ENCODE measurements around the gene ADAMTS17.

ADAMTS17 gene

GRCh38 chr15:100201376-100202280 lies 140.1 kb downstream of the ADAMTS17 start:
- DNase-seq (ENCODE audit: low read depth): peak; percentile 92
- H3K4me3 ChIP-seq (ENCODE audit: low read depth, low read length): no peak overlapping the region
- TF ChIP-seq POLR2A (IDR thresholded peaks at IDR 0.05; ENCODE audit: extremely low read depth, insufficient read length) (no peak), MYC (IDR thresholded peaks at IDR 0.05; ENCODE audit: low read depth, low read length) (peak; percentile 22)
- TF ChIP-seq, protein P1, sequence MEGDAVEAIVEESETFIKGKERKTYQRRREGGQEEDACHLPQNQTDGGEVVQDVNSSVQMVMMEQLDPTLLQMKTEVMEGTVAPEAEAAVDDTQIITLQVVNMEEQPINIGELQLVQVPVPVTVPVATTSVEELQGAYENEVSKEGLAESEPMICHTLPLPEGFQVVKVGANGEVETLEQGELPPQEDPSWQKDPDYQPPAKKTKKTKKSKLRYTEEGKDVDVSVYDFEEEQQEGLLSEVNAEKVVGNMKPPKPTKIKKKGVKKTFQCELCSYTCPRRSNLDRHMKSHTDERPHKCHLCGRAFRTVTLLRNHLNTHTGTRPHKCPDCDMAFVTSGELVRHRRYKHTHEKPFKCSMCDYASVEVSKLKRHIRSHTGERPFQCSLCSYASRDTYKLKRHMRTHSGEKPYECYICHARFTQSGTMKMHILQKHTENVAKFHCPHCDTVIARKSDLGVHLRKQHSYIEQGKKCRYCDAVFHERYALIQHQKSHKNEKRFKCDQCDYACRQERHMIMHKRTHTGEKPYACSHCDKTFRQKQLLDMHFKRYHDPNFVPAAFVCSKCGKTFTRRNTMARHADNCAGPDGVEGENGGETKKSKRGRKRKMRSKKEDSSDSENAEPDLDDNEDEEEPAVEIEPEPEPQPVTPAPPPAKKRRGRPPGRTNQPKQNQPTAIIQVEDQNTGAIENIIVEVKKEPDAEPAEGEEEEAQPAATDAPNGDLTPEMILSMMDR (IDR thresholded peaks at IDR 0.05; ENCODE audit: low read depth, low read length): no peak
- TF ChIP-seq, protein P2, sequence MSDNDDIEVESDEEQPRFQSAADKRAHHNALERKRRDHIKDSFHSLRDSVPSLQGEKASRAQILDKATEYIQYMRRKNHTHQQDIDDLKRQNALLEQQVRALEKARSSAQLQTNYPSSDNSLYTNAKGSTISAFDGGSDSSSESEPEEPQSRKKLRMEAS (IDR thresholded peaks at IDR 0.05; ENCODE audit: low read depth, low read length): peak; percentile 74; the same call in 1 of the 2 replicates

DNA sequence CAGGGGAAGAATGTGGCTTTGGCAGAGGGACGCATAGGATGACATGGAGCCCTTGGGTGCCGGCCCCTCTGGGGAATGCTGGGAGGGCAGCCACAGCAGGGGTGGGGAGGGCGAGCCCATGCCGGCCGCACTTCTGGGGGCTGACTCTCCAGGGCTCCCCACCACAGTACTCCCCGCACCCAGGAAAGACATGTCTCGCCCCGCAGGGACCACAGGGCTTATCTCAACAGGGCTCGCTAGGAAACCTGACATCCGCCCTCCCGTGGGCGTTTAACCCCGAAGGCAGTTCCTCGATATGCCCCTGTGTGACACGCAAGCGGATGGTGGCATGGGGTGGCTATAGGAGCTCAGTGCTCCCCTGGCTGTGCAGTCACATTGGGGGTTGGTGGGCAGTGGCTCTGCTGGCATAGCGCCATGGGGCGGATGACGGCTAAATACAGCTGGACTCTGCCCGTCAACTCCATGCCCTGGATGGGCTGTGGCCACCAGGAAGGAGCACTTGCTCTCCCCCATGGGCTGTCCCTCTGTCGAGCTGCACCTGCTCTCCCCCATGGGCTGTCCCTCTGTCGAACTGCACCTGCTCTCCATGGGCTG lies 141.4 kb downstream of the ADAMTS17 start:
- no peak overlapping the region for H3K4me3 ChIP-seq (ENCODE audit: low read depth, low read length)
- peak; percentile 56 for DNase-seq (ENCODE audit: low read depth)
- TF ChIP-seq, protein P2 (IDR thresholded peaks at IDR 0.05; ENCODE audit: low read depth, low read length): no peak
- no peak for TF ChIP-seq MYC (IDR thresholded peaks at IDR 0.05; ENCODE audit: low read depth, low read length)
- TF ChIP-seq POLR2A (IDR thresholded peaks at IDR 0.05; ENCODE audit: extremely low read depth, insufficient read length): no peak
- TF ChIP-seq, protein P1 (IDR thresholded peaks at IDR 0.05; ENCODE audit: low read depth, low read length): no peak

- no peak for TF ChIP-seq POLR2A (IDR thresholded peaks at IDR 0.05; ENCODE audit: extremely low read depth, insufficient read length)
- TF ChIP-seq, protein P2 (IDR thresholded peaks at IDR 0.05; ENCODE audit: low read depth, low read length): no peak
- DNase-seq (ENCODE audit: low read depth): no peak
- H3K4me3 ChIP-seq (ENCODE audit: low read depth, low read length): no peak overlapping the region
Measured at GRCh38 chr15:100199711-100200286, 142.0 kb downstream of the ADAMTS17 start.

DNA sequence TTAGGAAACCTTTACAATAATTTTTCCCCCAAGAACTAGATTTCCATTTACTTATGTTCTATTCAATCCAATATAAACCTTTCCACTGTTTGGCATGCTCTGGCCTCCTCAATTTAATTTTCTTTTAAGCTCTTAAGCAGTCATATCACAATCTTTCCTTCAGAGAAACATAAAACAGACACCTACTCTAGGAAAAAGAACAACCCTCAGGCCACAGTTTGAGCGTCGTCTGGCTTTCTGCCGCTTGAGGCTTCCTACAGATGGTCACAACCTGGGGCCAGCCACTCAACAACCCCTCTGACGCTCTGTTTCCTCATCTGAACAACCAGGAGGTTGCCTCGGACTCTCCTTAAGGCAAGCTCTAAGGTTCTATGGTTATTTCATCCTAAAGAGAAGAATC lies 143.3 kb downstream of the ADAMTS17 start:
- no peak for DNase-seq (ENCODE audit: low read depth)

DNA sequence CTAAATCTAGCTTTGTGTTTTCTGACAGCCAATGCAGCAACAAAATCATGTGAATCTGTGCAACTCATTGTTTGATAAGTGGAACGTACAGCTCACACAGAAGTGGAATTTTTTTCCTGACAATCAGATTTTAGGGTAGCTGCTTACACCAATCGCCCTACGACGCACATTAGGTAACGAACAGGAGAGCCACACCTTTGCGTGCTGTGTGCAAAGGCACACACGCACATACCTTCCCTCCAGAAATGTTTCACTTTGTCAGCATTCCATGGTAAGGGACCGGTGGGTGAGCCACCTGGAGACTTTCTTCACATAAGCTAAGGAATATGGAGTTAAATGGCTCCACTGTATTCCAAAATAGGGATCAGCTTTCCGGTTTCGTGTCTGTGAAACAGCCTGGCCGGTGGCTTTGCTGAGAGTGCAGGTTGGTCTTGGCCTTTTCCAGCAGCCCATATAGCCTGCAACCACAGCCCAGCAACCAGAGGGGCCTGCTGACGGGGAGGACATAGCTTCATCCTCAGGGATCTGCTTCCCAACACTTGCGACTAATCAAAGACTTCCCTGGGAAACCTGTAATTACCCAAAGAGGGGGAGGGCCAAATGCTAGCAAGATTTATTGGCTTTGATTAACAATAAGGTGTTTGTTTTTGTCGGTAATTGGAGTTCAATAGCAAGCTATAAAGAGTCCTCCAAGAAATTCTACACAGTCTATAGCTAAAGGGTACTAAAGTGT lies 145.3 kb downstream of the ADAMTS17 start:
- no peak overlapping the region for H3K4me3 ChIP-seq (ENCODE audit: low read depth, low read length)
- no peak for DNase-seq (ENCODE audit: low read depth)
- TF ChIP-seq MYC (IDR thresholded peaks at IDR 0.05; ENCODE audit: low read depth, low read length) (no peak), POLR2A (IDR thresholded peaks at IDR 0.05; ENCODE audit: extremely low read depth, insufficient read length) (no peak)
- TF ChIP-seq, protein P2 (IDR thresholded peaks at IDR 0.05; ENCODE audit: low read depth, low read length): no peak
- TF ChIP-seq, protein P1 (IDR thresholded peaks at IDR 0.05; ENCODE audit: low read depth, low read length): no peak

More for the DNA sequence above, 143.3 kb downstream of the ADAMTS17 start:
- H3K4me3 ChIP-seq (ENCODE audit: low read depth, low read length): no peak overlapping the region
- TF ChIP-seq, protein P2 (IDR thresholded peaks at IDR 0.05; ENCODE audit: low read depth, low read length): no peak
- TF ChIP-seq, protein P1 (IDR thresholded peaks at IDR 0.05; ENCODE audit: low read depth, low read length): no peak
- TF ChIP-seq POLR2A (IDR thresholded peaks at IDR 0.05; ENCODE audit: extremely low read depth, insufficient read length): no peak
- TF ChIP-seq MYC (IDR thresholded peaks at IDR 0.05; ENCODE audit: low read depth, low read length): no peak
